T-cell (primary cell): Measurements from ENCODE around the gene FANCD2OS. TPM values are rescaled to one million over a fixed set of nuclear protein-coding genes. Genes with fewer than 3 reads are reported as not detected.
A peak's percentile ranks its signal among the peaks of the same experiment; 100 is the strongest.

ENCODE experiments used
- ATAC-seq, 4 experiments: fragments of 200-7000 bp in 3 of 4; fragments of 150-1000 bp in 1 of 4; cut with Tn5 transposase; replicated peaks in 1 of 4; 1 replicate in 3 of 4; 2 replicates in 1 of 4; pipeline ENCODE4 v1.10.0; 2021; ENCODE audit warnings: moderate library complexity in 3 of 4, mild to moderate bottlenecking in 2 of 4, moderate number of reproducible peaks in 1 of 4
- CTCF ChIA-PET, 2 donors: fragments of 300-600 bp; sonication (Branson Sonifier 250); formaldehyde crosslinking; loops; one replicate each; lab custom pipeline; 2022; ENCODE audit warnings: antibody characterized with exemption in 2 of 2; lab: Charles Lee
- POLR2A ChIA-PET, 2 donors: fragments of 300-600 bp; sonication (Branson Sonifier 250); formaldehyde crosslinking; loops; one replicate each; lab custom pipeline; 2022; ENCODE audit warnings: antibody characterized with exemption in 2 of 2; lab: Charles Lee
- DNase-seq, 35 experiments: peaks; one replicate each; pipeline versions ENCODE4 v3.0.0 to v3.0.0-alpha.2; 2013 to 2023
- H3K27ac ChIP-seq: one replicate; pipeline ENCODE4 v1.5.1; 2013; ENCODE audit warnings: low read length
- H3K27me3 ChIP-seq, 2 experiments: replicated peaks in 1 of 2; 1 replicate in 1 of 2; 2 replicates in 1 of 2; pipeline versions ENCODE4 v1.6.1 to v1.7.0; 2013; ENCODE audit warnings: low read length in 1 of 2, mixed read lengths in 1 of 2; ENCODE audit not compliant: control insufficient read depth in 2 of 2, insufficient read depth in 2 of 2; ENCODE audit errors: extremely low read depth in 1 of 2
- H3K36me3 ChIP-seq, 2 donors: 1 replicate in 1 of 2; 2 replicates in 1 of 2; pipeline versions ENCODE4 v1.6.1 to v1.7.0; 2013; ENCODE audit warnings: low read length in 1 of 2; ENCODE audit not compliant: control insufficient read depth in 2 of 2, insufficient read depth in 1 of 2; ENCODE audit errors: extremely low read depth in 1 of 2
- H3K4me1 ChIP-seq, 2 experiments: 1 replicate in 1 of 2; 2 replicates in 1 of 2; pipeline versions ENCODE4 v1.6.1 to v1.7.0; 2013; ENCODE audit warnings: low read length in 2 of 2, mixed read lengths in 1 of 2; ENCODE audit not compliant: insufficient read depth in 2 of 2, control insufficient read depth in 1 of 2; ENCODE audit errors: extremely low read depth in 1 of 2
- H3K4me3 ChIP-seq, 2 donors: 1 replicate in 1 of 2; 2 replicates in 1 of 2; pipeline versions ENCODE4 v1.5.1 to v1.7.0; 2013; ENCODE audit warnings: mild to moderate bottlenecking in 2 of 2, low read length in 1 of 2, moderate library complexity in 1 of 2; ENCODE audit not compliant: control insufficient read depth in 1 of 2; ENCODE audit errors: extremely low read depth in 1 of 2
- H3K9me3 ChIP-seq: 2 replicates; pipeline ENCODE4 v1.7.0; 2013
- H3K27ac Mint-ChIP-seq, 2 donors: one replicate each; pipeline ENCODE4 v1.8.0; 2020 to 2021; ENCODE audit warnings: mild to moderate bottlenecking in 2 of 2, mixed read lengths in 2 of 2
- H3K27me3 Mint-ChIP-seq, 2 donors: one replicate each; pipeline ENCODE4 v1.8.0; 2021 to 2022; ENCODE audit warnings: mixed read lengths in 2 of 2
- H3K36me3 Mint-ChIP-seq: one replicate; pipeline ENCODE4 v1.8.0; 2021; ENCODE audit warnings: mixed read lengths
- H3K4me1 Mint-ChIP-seq, 3 donors: one replicate each; pipeline ENCODE4 v1.8.0; 2020 to 2022; ENCODE audit warnings: mixed read lengths in 3 of 3, mild to moderate bottlenecking in 1 of 3
- H3K4me3 Mint-ChIP-seq, 3 donors: one replicate each; pipeline ENCODE4 v1.8.0; 2020 to 2022; ENCODE audit warnings: mild to moderate bottlenecking in 3 of 3, mixed read lengths in 3 of 3, moderate library complexity in 3 of 3
- H3K9me3 Mint-ChIP-seq, 3 donors: one replicate each; pipeline ENCODE4 v1.8.0; 2020 to 2022; ENCODE audit warnings: mixed read lengths in 3 of 3
- WGBS: methylation state at CpG from one replicate; pipeline ENCODE4 v1.1.5; 2013; ENCODE audit warnings: missing lambda C conversion rate; ENCODE audit not compliant: insufficient coverage; 5-methylcytosine and 5-hydroxymethylcytosine counted together
- total RNA-seq, 35 experiments: library from RNA in 6 of 35; stranded (reverse) in 6 of 35; fragments of 120-200 nt in 1 of 35; gene quantifications; one replicate each; pipeline versions ENCODE4 v1.2.1 to v1.2.4 and lab custom pipeline; 2013 to 2026

Gene FANCD2OS, protein sequence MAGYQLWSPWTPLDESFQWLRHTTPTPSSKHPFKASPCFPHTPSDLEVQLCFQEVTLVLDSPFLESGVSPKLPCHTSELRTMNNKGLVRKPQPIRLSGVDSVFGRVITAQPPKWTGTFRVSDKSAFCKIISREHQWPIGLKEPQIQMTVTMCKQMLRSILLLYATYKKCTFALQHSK
- total RNA-seq (not detected), total RNA-seq (lab: John Stamatoyannopoulos, UW) (0 to 0.06 (median 0) reads per million in 29 experiments)
- total RNA-seq (2013), result not detected

DNA sequence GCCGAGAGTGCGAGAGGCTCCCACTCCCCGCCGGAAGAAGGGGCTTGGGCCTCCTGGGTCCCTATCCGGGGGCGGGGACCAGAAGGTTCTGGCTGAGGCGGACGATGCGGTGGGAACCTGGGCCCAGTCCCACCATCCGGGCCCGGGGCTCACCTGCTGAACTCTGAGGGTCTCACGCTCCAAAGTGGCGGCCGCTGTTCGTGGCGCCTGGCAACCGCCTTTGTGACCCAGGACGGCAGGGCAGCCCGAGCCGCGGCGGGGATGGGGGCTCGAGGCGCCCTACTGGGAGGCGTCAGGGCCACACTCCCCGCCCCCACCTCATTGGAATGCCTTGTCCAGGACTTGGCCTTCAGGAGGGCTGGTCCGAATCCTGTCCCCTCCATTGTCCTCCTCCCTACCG lies at the start of gene FANCD2OS:
Gene FANCD2OS, minus strand, starts transcription at position 165 of the 400 bp plus-strand sequence. CDS start 3,481 bp downstream, outside the sequence.
- Mint-ChIP-seq H3K4me3 (no peak within 1 kb of the TSS), H3K36me3 (no peaks in the 10 kb centered on the region), H3K9me3 (no peaks in the 10 kb centered on the region), H3K27me3 (no peaks in the 10 kb centered on the region), H3K4me1 (no peaks in the 10 kb centered on the region), H3K27ac (no peak within 1 kb of the TSS)
- H3K27me3 ChIP-seq, result no peaks in the 10 kb centered on the region
- ChIA-PET POLR2A (no interaction called here), CTCF (no interaction called here)
- no peak within 1 kb of the TSS for H3K27ac ChIP-seq
- no peak within 1 kb of the TSS for H3K4me3 ChIP-seq
- DNase-seq (no peak), ATAC-seq (no peak)
- no peaks in the 10 kb centered on the region for H3K9me3 ChIP-seq
- H3K36me3 ChIP-seq, result no peaks in the 10 kb centered on the region
- H3K4me1 ChIP-seq, result no peaks in the 10 kb centered on the region
- WGBS, result 96% methylated on average over 26 of the region's 28 CpGs

DNA sequence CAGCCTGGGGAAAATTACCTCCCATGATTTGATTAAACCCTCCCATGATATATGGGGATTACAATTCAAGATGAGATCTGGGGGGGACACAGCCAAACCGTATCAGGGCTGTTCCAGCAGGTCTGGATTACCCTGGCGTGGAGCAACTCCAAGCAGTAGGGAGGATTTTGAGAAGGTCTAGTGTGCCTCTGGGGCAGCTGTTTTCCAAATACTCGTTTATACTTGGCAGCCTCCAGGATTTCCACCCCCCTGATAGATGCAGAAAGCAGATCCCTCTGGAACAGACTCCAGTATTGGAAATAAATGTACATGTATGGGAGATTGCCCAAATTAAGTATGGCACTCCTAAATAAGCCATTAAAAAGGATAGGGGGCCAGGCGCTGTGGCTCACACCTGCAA lies 49.0 kb upstream of the FANCD2OS start:
- ChIA-PET CTCF (no interaction called here), POLR2A (interaction anchor here in 1 of 2 donors (0.6 kb wide), 1 partner anchor 107 kb away, joined by 4 read pairs; no protein-coding TSS in a partner anchor)
- H3K27ac Mint-ChIP-seq, result peak overlapping the region in 1 of 2 donors; percentile 39
- ATAC-seq (no peak), DNase-seq (no peak)
- no peaks in the 10 kb centered on the region for H3K4me1 Mint-ChIP-seq
- Histone ChIP-seq H3K4me3 (no peak overlapping the region), H3K4me1 (no peaks in the 10 kb centered on the region), H3K36me3 (peaks cover 0 to 17% of the 10 kb centered on the region in 2 donors), H3K27ac (no peak overlapping the region), H3K9me3 (no peaks in the 10 kb centered on the region), H3K27me3 (no peaks in the 10 kb centered on the region)
- H3K9me3 Mint-ChIP-seq, result no peaks in the 10 kb centered on the region
- no peaks in the 10 kb centered on the region for H3K27me3 Mint-ChIP-seq
- H3K36me3 Mint-ChIP-seq, result peaks cover 12% of the 10 kb centered on the region
- H3K4me3 Mint-ChIP-seq, result no peak overlapping the region
- no CpG with 5 or more reads among the region's 4 CpGs for WGBS

DNA sequence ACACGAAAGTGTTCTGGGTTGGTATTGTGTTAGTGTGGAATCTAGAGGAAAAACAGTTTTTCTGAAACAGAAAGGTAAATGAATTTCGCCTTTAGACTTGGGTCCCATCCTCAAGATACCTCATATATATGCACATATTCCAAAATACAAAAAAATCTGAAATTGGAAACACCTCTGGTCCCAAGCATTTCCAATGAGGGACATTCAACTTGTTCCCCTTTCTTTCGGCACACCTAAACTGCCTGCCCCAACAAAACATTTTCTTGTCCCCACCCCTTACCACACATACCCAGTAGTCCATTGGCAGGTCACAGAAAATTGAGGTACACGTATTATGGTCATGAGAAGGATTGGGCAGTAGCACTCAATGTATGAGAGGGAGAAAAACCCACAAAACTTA lies 47.6 kb upstream of the FANCD2OS start:
- no peak overlapping the region for H3K4me3 ChIP-seq
- H3K9me3 ChIP-seq, result no peaks in the 10 kb centered on the region
- ATAC-seq, result no peak
- no peaks in the 10 kb centered on the region for H3K27me3 ChIP-seq
- peaks cover 0 to 29% of the 10 kb centered on the region in 2 donors for H3K36me3 ChIP-seq
- no CpG with 5 or more reads among the region's 4 CpGs for WGBS
- DNase-seq, result no peak
- no peak overlapping the region for H3K27ac ChIP-seq
- H3K27me3 Mint-ChIP-seq, result no peaks in the 10 kb centered on the region
- H3K36me3 Mint-ChIP-seq, result peaks cover 23% of the 10 kb centered on the region
- H3K4me1 Mint-ChIP-seq, result peaks cover 0 to 1% (median 0%) of the 10 kb centered on the region in 3 donors
- H3K27ac Mint-ChIP-seq, result peak overlapping the region; percentile 6 to 11
- no peaks in the 10 kb centered on the region for H3K9me3 Mint-ChIP-seq
- H3K4me3 Mint-ChIP-seq, result no peak overlapping the region
- POLR2A ChIA-PET, result interaction anchor here in 1 of 2 donors (0.7 kb wide), 1 partner anchor 191 kb away, joined by 6 read pairs; no protein-coding TSS in a partner anchor
- H3K4me1 ChIP-seq, result no peaks in the 10 kb centered on the region
- CTCF ChIA-PET, result interaction anchor here in 1 of 2 donors (1.1 kb wide), 1 partner anchor 28 kb away, joined by 3 read pairs; no protein-coding TSS in a partner anchor

DNA sequence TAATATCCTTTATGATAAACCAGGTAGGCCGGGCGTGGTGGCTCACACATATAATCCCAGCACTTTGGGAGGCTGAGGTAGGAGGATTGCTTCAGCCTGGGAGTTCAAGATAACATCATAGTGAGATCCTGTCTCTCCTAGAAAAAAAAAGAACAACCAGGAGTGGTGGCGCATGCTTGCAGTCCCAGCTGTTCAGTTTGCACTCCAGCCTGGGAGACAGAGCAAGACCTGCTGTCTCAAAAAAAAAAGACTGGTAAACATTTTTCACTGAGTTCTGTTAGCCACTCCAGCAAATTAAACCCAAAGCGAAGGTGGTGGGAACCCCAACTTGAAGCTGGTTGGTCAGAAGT lies 47.0 kb upstream of the FANCD2OS start:
- peaks cover 0 to 34% of the 10 kb centered on the region in 2 donors for H3K36me3 ChIP-seq
- Mint-ChIP-seq H3K27ac (no peak overlapping the region), H3K9me3 (no peaks in the 10 kb centered on the region), H3K27me3 (no peaks in the 10 kb centered on the region), H3K4me1 (peaks cover 0 to 1% (median 0%) of the 10 kb centered on the region in 3 donors), H3K36me3 (peaks cover 29% of the 10 kb centered on the region), H3K4me3 (no peak overlapping the region)
- ChIA-PET POLR2A (interaction anchor here in 1 of 2 donors (0.7 kb wide), 1 partner anchor 107 kb away, joined by 4 read pairs; no protein-coding TSS in a partner anchor), CTCF (interaction anchor here in 1 of 2 donors (1.1 kb wide), 1 partner anchor 28 kb away, joined by 3 read pairs; no protein-coding TSS in a partner anchor)
- 91% methylated on average over 1 of the region's 4 CpGs for WGBS
- no peak overlapping the region for H3K4me3 ChIP-seq
- DNase-seq (no peak), ATAC-seq (no peak)
- no peaks in the 10 kb centered on the region for H3K27me3 ChIP-seq
- no peak overlapping the region for H3K27ac ChIP-seq
- H3K9me3 ChIP-seq, result no peaks in the 10 kb centered on the region
- no peaks in the 10 kb centered on the region for H3K4me1 ChIP-seq

DNA sequence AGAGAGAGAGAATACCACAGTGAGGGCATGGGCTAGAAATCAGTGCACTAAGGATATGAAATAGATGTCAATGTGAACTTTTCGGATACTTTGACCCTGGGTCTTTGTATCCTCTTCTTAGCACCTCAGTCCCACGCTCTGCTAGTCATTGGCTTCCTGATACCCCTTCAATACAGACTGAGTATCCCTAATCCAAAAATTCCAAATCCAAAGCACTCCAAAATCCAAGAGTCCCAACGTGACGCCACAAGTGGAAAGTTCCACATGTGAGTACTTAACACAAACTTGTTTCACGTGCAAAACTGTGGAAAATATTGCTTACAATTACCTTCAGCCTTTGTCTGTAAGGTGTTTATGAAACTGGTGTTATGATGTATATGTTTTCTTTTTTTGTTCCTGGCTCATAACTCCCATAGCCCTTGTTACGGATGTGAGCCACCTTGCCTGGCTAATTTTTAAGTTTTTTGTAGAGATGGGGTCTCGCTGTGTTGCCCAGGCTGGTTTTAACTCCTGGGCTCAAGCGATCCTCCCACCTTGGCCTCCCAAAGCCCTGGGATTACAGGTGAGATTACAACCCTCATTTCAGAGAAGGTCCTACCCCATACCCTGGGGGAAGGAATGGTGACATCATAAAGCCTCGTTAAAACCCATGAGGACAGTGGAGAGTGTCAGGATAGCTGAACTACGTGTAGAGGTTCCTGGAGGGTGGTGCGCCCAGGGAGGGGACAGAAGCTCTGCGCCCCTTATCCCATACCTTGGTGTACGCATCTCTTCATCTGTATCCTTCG lies 46.5 kb upstream of the FANCD2OS start:
- Histone ChIP-seq H3K4me1 (no peaks in the 10 kb centered on the region), H3K27ac (no peak overlapping the region), H3K36me3 (peaks cover 2 to 40% of the 10 kb centered on the region in 2 donors), H3K9me3 (no peaks in the 10 kb centered on the region), H3K27me3 (no peaks in the 10 kb centered on the region), H3K4me3 (no peak overlapping the region)
- H3K4me3 Mint-ChIP-seq, result no peak overlapping the region
- H3K9me3 Mint-ChIP-seq, result no peaks in the 10 kb centered on the region
- peaks cover 0 to 2% (median 1%) of the 10 kb centered on the region in 3 donors for H3K4me1 Mint-ChIP-seq
- 80% methylated on average over 1 of the region's 14 CpGs for WGBS
- POLR2A ChIA-PET, result interaction anchor here in 1 of 2 donors (0.7 kb wide), 1 partner anchor 107 kb away, joined by 4 read pairs; no protein-coding TSS in a partner anchor
- DNase-seq (no peak), ATAC-seq (no peak)
- H3K27me3 Mint-ChIP-seq, result no peaks in the 10 kb centered on the region
- peak overlapping the region in 1 of 2 donors; percentile 55 for H3K27ac Mint-ChIP-seq
- H3K36me3 Mint-ChIP-seq, result peaks cover 35% of the 10 kb centered on the region
- CTCF ChIA-PET, result no interaction called here

DNA sequence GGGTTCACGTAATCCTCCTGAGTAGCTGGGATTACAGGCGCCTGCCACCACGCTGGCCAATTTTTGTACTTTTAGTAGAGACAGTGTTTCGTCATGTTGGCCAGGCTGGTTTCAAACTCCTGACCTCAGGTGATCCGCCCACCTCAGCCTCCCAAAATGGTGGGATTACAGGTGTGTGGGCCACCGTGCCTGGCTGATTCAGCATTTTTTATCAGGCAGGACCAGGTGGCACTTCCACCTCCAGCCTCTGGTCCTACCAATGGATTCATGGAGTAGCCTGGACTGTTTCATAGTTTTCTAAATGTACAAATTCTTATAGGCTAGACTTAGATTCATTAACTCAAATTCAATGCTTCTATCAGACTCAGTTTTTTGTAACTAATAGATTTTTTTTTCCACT lies 42.9 kb upstream of the FANCD2OS start:
- H3K4me3 ChIP-seq, result no peak overlapping the region
- H3K27me3 Mint-ChIP-seq, result no peaks in the 10 kb centered on the region
- H3K4me3 Mint-ChIP-seq, result no peak overlapping the region
- ATAC-seq (no peak), DNase-seq (no peak)
- H3K27me3 ChIP-seq, result no peaks in the 10 kb centered on the region
- H3K36me3 Mint-ChIP-seq, result peaks cover 46% of the 10 kb centered on the region
- no peaks in the 10 kb centered on the region for H3K9me3 Mint-ChIP-seq
- peaks cover 0 to 8% of the 10 kb centered on the region in 2 experiments for H3K4me1 ChIP-seq
- POLR2A ChIA-PET, result interaction anchor here in 1 of 2 donors (0.8 kb wide), 1 partner anchor 16 kb away, joined by 3 read pairs; no protein-coding TSS in a partner anchor
- H3K4me1 Mint-ChIP-seq, result peaks cover 7 to 17% (median 15%) of the 10 kb centered on the region in 3 donors
- H3K27ac ChIP-seq, result no peak overlapping the region
- H3K27ac Mint-ChIP-seq, result no peak overlapping the region
- CTCF ChIA-PET, result interaction anchor here (0.5 to 1.5 kb wide), 3 partner anchors 9 to 28 kb away, joined by 3 to 6 read pairs (median 4); partner anchors contain the start of gene IRAK2 (in 1 of the 2)
- no peaks in the 10 kb centered on the region for H3K9me3 ChIP-seq
- WGBS, result no CpG with 5 or more reads among the region's 6 CpGs
- peaks cover 3 to 58% of the 10 kb centered on the region in 2 donors for H3K36me3 ChIP-seq
